ENCODE results near the gene SKI. TPM values are rescaled to one million over a fixed set of nuclear protein-coding genes. Genes with fewer than 3 reads are reported as not detected.

Gene SKI
- total RNA-seq, 1 donor from 2014 or later: 132 TPM

- Mint-ChIP-seq H3K4me3 (ENCODE audit: unreplicated experiment) (no peak overlapping the region), H3K4me1 (ENCODE audit: unreplicated experiment) (peaks cover 6% of the 10 kb centered on the region), H3K36me3 (ENCODE audit: unreplicated experiment) (no peaks in the 10 kb centered on the region), H3K9me3 (ENCODE audit: unreplicated experiment) (no peaks in the 10 kb centered on the region), H3K27me3 (ENCODE audit: unreplicated experiment) (no peaks in the 10 kb centered on the region), H3K27ac (ENCODE audit: unreplicated experiment) (no peak overlapping the region)
- no peak for DNase-seq (ENCODE audit: extremely low spot score, unreplicated experiment)
- no peak for TF ChIP-seq CTCF (IDR thresholded peaks at IDR 0.05)
Measured at GRCh38 chr1:2352341-2352896, 124.3 kb downstream of the SKI start.

GRCh38 chr1:2352897-2353550, 124.9 kb downstream of the SKI start:
- DNase-seq (ENCODE audit: extremely low spot score, unreplicated experiment): no peak
- no peak overlapping the region for H3K27ac Mint-ChIP-seq (ENCODE audit: unreplicated experiment)
- H3K4me1 Mint-ChIP-seq (ENCODE audit: unreplicated experiment): peaks cover 6% of the 10 kb centered on the region
- TF ChIP-seq CTCF (IDR thresholded peaks at IDR 0.05): no peak
- H3K27me3 Mint-ChIP-seq (ENCODE audit: unreplicated experiment): no peaks in the 10 kb centered on the region
- H3K4me3 Mint-ChIP-seq (ENCODE audit: unreplicated experiment): no peak overlapping the region
- no peaks in the 10 kb centered on the region for H3K9me3 Mint-ChIP-seq (ENCODE audit: unreplicated experiment)
- H3K36me3 Mint-ChIP-seq (ENCODE audit: unreplicated experiment): no peaks in the 10 kb centered on the region

- Mint-ChIP-seq H3K4me3 (ENCODE audit: unreplicated experiment) (no peak overlapping the region), H3K27ac (ENCODE audit: unreplicated experiment) (no peak overlapping the region), H3K36me3 (ENCODE audit: unreplicated experiment) (no peaks in the 10 kb centered on the region), H3K27me3 (ENCODE audit: unreplicated experiment) (no peaks in the 10 kb centered on the region), H3K4me1 (ENCODE audit: unreplicated experiment) (peaks cover 6% of the 10 kb centered on the region), H3K9me3 (ENCODE audit: unreplicated experiment) (no peaks in the 10 kb centered on the region)
- no peak for TF ChIP-seq CTCF (IDR thresholded peaks at IDR 0.05)
- DNase-seq (ENCODE audit: extremely low spot score, unreplicated experiment): no peak
Measured at GRCh38 chr1:2353551-2354438, 125.7 kb downstream of the SKI start.

- DNase-seq (ENCODE audit: extremely low spot score, unreplicated experiment): no peak
Measured at GRCh38 chr1:2354511-2355372, 126.6 kb downstream of the SKI start.

More at GRCh38 chr1:2354511-2355372, 126.6 kb downstream of the SKI start:
- Mint-ChIP-seq H3K4me3 (ENCODE audit: unreplicated experiment) (no peak overlapping the region), H3K36me3 (ENCODE audit: unreplicated experiment) (no peaks in the 10 kb centered on the region), H3K9me3 (ENCODE audit: unreplicated experiment) (no peaks in the 10 kb centered on the region), H3K27me3 (ENCODE audit: unreplicated experiment) (no peaks in the 10 kb centered on the region), H3K27ac (ENCODE audit: unreplicated experiment) (no peak overlapping the region), H3K4me1 (ENCODE audit: unreplicated experiment) (peaks cover 6% of the 10 kb centered on the region)
- no peak for TF ChIP-seq CTCF (IDR thresholded peaks at IDR 0.05)

Measured in osteocyte (in vitro differentiated cells).